ENCODE data around the gene KCNG4. TPM values are rescaled to one million over a fixed set of nuclear protein-coding genes. Genes with fewer than 3 reads are reported as not detected.
"Not testable (repeated sequence)": the region's sequence is repeated elsewhere in the genome, so short reads cannot be mapped to it uniquely, and the experiment has no call there.

The KCNG4 gene
- total and polyA plus RNA-seq, 2 donors (not counting 3 experiments of a cell fraction or from before 2014, with no cell fraction given) = not detected

DNA sequence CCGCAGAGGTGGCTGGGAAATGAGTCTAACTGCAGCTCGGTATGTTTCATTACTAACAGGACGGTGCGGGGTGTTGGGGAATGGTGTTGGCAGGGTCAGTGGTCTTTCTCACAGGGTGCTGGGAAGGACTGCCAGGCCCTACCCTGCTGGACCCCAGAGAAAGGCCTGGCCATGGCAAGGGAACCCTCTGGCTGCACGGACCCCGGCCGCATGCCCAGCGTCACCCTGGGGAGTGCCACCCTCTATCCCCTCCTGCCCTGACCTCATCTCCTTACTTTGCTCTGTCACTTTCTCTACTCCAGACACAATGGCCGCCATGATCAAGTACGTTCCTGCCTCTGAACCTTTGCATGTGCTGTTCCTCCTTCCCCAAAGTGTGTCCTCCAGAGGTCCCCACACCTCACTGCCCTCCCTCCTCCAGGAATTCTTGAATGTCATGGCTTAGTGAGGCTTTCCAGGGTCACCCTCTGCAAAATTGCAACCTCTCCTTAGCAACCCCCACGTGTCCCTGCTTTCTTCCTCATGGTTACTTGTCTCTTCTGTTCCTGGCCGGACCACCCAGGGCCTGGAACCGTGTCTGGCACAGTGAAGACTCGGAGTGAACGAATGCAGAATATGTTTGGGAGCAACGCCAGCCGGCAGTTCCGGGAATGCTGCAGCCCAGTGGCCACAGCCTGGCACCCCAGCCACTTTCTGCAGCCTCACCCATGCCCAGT, 33.7 kb downstream of the KCNG4 start:
- FAIRE-seq = no peak
- dilution Hi-C loops (cut with MboI; ENCODE audit: extremely low pct_ligation_motif_present, low sequenced_read_pairs) = no loop called here

GRCh38 chr16:84205123-84205522, 34.7 kb downstream of the KCNG4 start:
- H3K9me3 ChIP-seq (replicated peaks; ENCODE audit: control insufficient read depth, insufficient read depth, low read length); H3K4me3 ChIP-seq (replicated peaks in 1 of 3; ENCODE audit: insufficient read depth in 1 of 3, low read depth in 1 of 3, low read length in 3 of 3); H3K9me1 ChIP-seq (replicated peaks; ENCODE audit: control insufficient read depth, extremely low read depth, insufficient read depth, low read length); BruUV-seq (replicated peaks); POLR2A ChIA-PET; H3K79me2 ChIP-seq (ENCODE audit: control insufficient read depth, insufficient read depth, low read length); dilution Hi-C loops (cut with MboI; ENCODE audit: extremely low pct_ligation_motif_present, low sequenced_read_pairs); H3K4me2 ChIP-seq (ENCODE audit: insufficient read depth, low read length); DNase-seq (ENCODE audit: low read depth, low spot score); H3K27me3 ChIP-seq (ENCODE audit: control insufficient read depth in 2 of 2, insufficient read depth in 2 of 2, low read length in 2 of 2); H3K4me1 ChIP-seq (ENCODE audit: control insufficient read depth, extremely low read depth, insufficient read depth, low read length); intact Hi-C loops (cut with micrococcal nuclease); H3K27ac ChIP-seq (ENCODE audit: insufficient read depth, low read depth, low read length); H4K20me1 ChIP-seq (replicated peaks; ENCODE audit: control insufficient read depth, extremely low read depth, insufficient read depth, low read length); FAIRE-seq; H2AFZ ChIP-seq (ENCODE audit: low read depth, low read length); H3K9ac ChIP-seq (replicated peaks; ENCODE audit: extremely low read depth, insufficient read depth, low read length); H3K36me3 ChIP-seq (ENCODE audit: control insufficient read depth in 2 of 2, extremely low read depth in 1 of 2, insufficient read depth in 2 of 2, low read length in 2 of 2): not testable (repeated sequence)
- CTCF ChIA-PET = interaction anchor here (1.3 to 1.7 kb wide), 2 partner anchors 18 to 34 kb away, joined by 3 to 6 read pairs; partner anchors contain the start of gene TAF1C

More for the DNA sequence above, 33.7 kb downstream of the KCNG4 start:
- H3K27me3 ChIP-seq (ENCODE audit: control insufficient read depth in 2 of 2, insufficient read depth in 2 of 2, low read length in 2 of 2) = no peaks in the 10 kb centered on the region
- no peaks in the 10 kb centered on the region for H3K36me3 ChIP-seq (ENCODE audit: control insufficient read depth in 2 of 2, extremely low read depth in 1 of 2, insufficient read depth in 2 of 2, low read length in 2 of 2)
- H3K4me2 ChIP-seq (ENCODE audit: insufficient read depth, low read length) = no peak overlapping the region
- no peak for TF ChIP-seq POLR2A (IDR thresholded peaks at IDR 0.05; ENCODE audit: low read depth, low read length)
- H3K79me2 ChIP-seq (ENCODE audit: control insufficient read depth, insufficient read depth, low read length) = no peaks in the 10 kb centered on the region
- no peaks in the 10 kb centered on the region for H3K9me1 ChIP-seq (replicated peaks; ENCODE audit: control insufficient read depth, extremely low read depth, insufficient read depth, low read length)
- DNase-seq (ENCODE audit: low read depth, low spot score) = no peak
- no peak overlapping the region for H3K9ac ChIP-seq (replicated peaks; ENCODE audit: extremely low read depth, insufficient read depth, low read length)
- intact Hi-C loops (cut with micrococcal nuclease) = no loop called here
- H4K20me1 ChIP-seq (replicated peaks; ENCODE audit: control insufficient read depth, extremely low read depth, insufficient read depth, low read length) = no peaks in the 10 kb centered on the region
- no peak overlapping the region for H2AFZ ChIP-seq (ENCODE audit: low read depth, low read length)
- no peak overlapping the region for H3K4me3 ChIP-seq (replicated peaks in 1 of 3; ENCODE audit: insufficient read depth in 1 of 3, low read depth in 1 of 3, low read length in 3 of 3)
- BruUV-seq (replicated peaks) = no TSS peak
- ChIA-PET POLR2A (no interaction called here), CTCF (no interaction called here)
- no peaks in the 10 kb centered on the region for H3K4me1 ChIP-seq (ENCODE audit: control insufficient read depth, extremely low read depth, insufficient read depth, low read length)
- no peak overlapping the region for H3K27ac ChIP-seq (ENCODE audit: insufficient read depth, low read depth, low read length)
- H3K9me3 ChIP-seq (replicated peaks; ENCODE audit: control insufficient read depth, insufficient read depth, low read length) = no peaks in the 10 kb centered on the region

DNA sequence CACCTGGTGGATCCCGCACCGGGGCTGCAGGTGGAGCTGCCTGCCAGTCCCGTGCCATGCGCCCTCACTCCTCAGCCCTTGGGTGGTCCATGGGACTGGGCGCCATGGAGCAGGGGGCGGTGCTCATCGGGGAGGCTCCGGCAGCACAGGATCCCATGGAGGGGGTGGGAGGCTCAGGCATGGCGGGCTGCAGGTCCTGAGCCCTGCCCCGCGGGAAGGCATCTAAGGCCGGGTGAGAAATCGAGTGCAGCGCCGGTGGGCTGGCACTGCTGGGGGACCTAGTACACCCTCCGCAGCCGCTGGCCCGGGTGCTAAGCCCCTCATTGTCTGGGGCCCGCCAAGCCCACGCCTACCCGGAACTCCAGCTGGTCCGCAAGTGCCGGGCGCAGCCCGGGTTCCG, 35.3 kb downstream of the KCNG4 start:
- H3K27me3 ChIP-seq (ENCODE audit: control insufficient read depth in 2 of 2, insufficient read depth in 2 of 2, low read length in 2 of 2); H4K20me1 ChIP-seq (replicated peaks; ENCODE audit: control insufficient read depth, extremely low read depth, insufficient read depth, low read length); FAIRE-seq; dilution Hi-C loops (cut with MboI; ENCODE audit: extremely low pct_ligation_motif_present, low sequenced_read_pairs); H3K4me3 ChIP-seq (replicated peaks in 1 of 3; ENCODE audit: insufficient read depth in 1 of 3, low read depth in 1 of 3, low read length in 3 of 3); DNase-seq (ENCODE audit: low read depth, low spot score); H3K9ac ChIP-seq (replicated peaks; ENCODE audit: extremely low read depth, insufficient read depth, low read length); POLR2A ChIA-PET; H3K36me3 ChIP-seq (ENCODE audit: control insufficient read depth in 2 of 2, extremely low read depth in 1 of 2, insufficient read depth in 2 of 2, low read length in 2 of 2); H3K27ac ChIP-seq (ENCODE audit: insufficient read depth, low read depth, low read length); BruUV-seq (replicated peaks); H3K4me1 ChIP-seq (ENCODE audit: control insufficient read depth, extremely low read depth, insufficient read depth, low read length); H3K4me2 ChIP-seq (ENCODE audit: insufficient read depth, low read length); H2AFZ ChIP-seq (ENCODE audit: low read depth, low read length); H3K9me3 ChIP-seq (replicated peaks; ENCODE audit: control insufficient read depth, insufficient read depth, low read length); intact Hi-C loops (cut with micrococcal nuclease); H3K9me1 ChIP-seq (replicated peaks; ENCODE audit: control insufficient read depth, extremely low read depth, insufficient read depth, low read length); H3K79me2 ChIP-seq (ENCODE audit: control insufficient read depth, insufficient read depth, low read length): not testable (repeated sequence)
- CTCF ChIA-PET = interaction anchor here (1.3 to 1.9 kb wide), 3 partner anchors 18 to 72 kb away, joined by 3 to 6 read pairs (median 5); partner anchors contain the start of gene TAF1C
